Hematopoietic multipotent progenitor cell (in vitro differentiated cells): ENCODE measurements around the gene OR4B1. TPM values are rescaled to one million over a fixed set of nuclear protein-coding genes. Genes with fewer than 3 reads are reported as not detected.
A peak's percentile ranks its signal among the peaks of the same experiment; 100 is the strongest.
"Not testable (repeated sequence)": the region's sequence is repeated elsewhere in the genome, so short reads cannot be mapped to it uniquely, and the experiment has no call there.

Experiments used
- DNase-seq, 3 donors: peaks; one replicate each; pipeline ENCODE4 v3.0.0-alpha.2; 2011 to 2015; ENCODE audit warnings: low read depth in 2 of 3, low spot score in 2 of 3
- total RNA-seq: library from RNA; depleted of rRNA; stranded (reverse); fragments of >200 nt; gene quantifications from one replicate; pipeline ENCODE4 v1.2.3, GENCODE V29; 2012

Gene OR4B1
- total RNA-seq, result not detected

GRCh38 chr11:48216510-48216909, at the start of gene OR4B1:
Gene OR4B1, plus strand, starts transcription at chr11:48216810. Its CDS starts 0 bp downstream, at chr11:48216810.
- no peak for DNase-seq

GRCh38 chr11:48167380-48167779, 49.2 kb upstream of the OR4B1 start:
- no peak for DNase-seq

GRCh38 chr11:48168815-48169214, 47.8 kb upstream of the OR4B1 start:
- DNase-seq, result no peak

GRCh38 chr11:48169259-48169658, 47.4 kb upstream of the OR4B1 start:
- no peak for DNase-seq

GRCh38 chr11:48169717-48170116, 46.9 kb upstream of the OR4B1 start:
- DNase-seq, result no peak

- DNase-seq, result peak in 2 of 3 donors; percentile 14 to 46
These were observed 46.1 kb upstream of the OR4B1 start for GRCh38 chr11:48170241-48171233.

GRCh38 chr11:48172818-48173609, 43.6 kb upstream of the OR4B1 start:
- peak; percentile 28 to 59 (median 35) for DNase-seq

- no peak for DNase-seq
These were observed 38.9 kb upstream of the OR4B1 start for GRCh38 chr11:48177661-48178060.

- no peak for DNase-seq
These were observed 36.0 kb upstream of the OR4B1 start for GRCh38 chr11:48180627-48181026.

GRCh38 chr11:48182860-48183526, 33.6 kb upstream of the OR4B1 start:
- no peak for DNase-seq

- DNase-seq, result no peak
These were observed 32.2 kb upstream of the OR4B1 start for GRCh38 chr11:48184452-48184851.

- not testable (repeated sequence) for DNase-seq
These were observed 25.5 kb upstream of the OR4B1 start for GRCh38 chr11:48190906-48191654.

GRCh38 chr11:48193876-48194275, 22.7 kb upstream of the OR4B1 start:
- DNase-seq, result no peak

- no peak for DNase-seq
These were observed 8.7 kb upstream of the OR4B1 start for GRCh38 chr11:48207881-48208280.

- peak in 1 of 3 donors; percentile 0 for DNase-seq
These were observed 6.6 kb upstream of the OR4B1 start for GRCh38 chr11:48210052-48210451.

- DNase-seq, result no peak
These were observed 12.2 kb downstream of the OR4B1 start for GRCh38 chr11:48228761-48229160.

GRCh38 chr11:48230057-48230456, 13.4 kb downstream of the OR4B1 start:
- not testable (repeated sequence) for DNase-seq

GRCh38 chr11:48237727-48238126, 21.1 kb downstream of the OR4B1 start:
- no peak for DNase-seq

- no peak for DNase-seq
These were observed 25.9 kb downstream of the OR4B1 start for GRCh38 chr11:48242501-48242900.

- DNase-seq, result no peak
These were observed 28.2 kb downstream of the OR4B1 start, which contains the start of gene OR4X2 for GRCh38 chr11:48244804-48245203. Gene OR4X2, plus strand, starts transcription at chr11:48245104. Its CDS starts 0 bp downstream, at chr11:48245104.
